SK-MEL-5 (cell line): ENCODE results near the gene MUC2. TPM values are rescaled to one million over a fixed set of nuclear protein-coding genes. Genes with fewer than 3 reads are reported as not detected.

Experiments used
- DNase-seq: peaks from one replicate; pipeline ENCODE4 v3.0.0-alpha.2; 2016; ENCODE audit warnings: low read depth, low spot score
- in situ Hi-C: cut with HindIII; loops from 2 replicates; pipeline ENCODE4 v1.10.0; 2016; ENCODE audit warnings: low sequenced_read_pairs, high pct_unique_total_duplicates, low pct_unique_long_range_greater_than_20kb
- total RNA-seq: library from RNA; depleted of rRNA; stranded (reverse); fragments of >200 nt; shearing (Covaris generic); gene quantifications from 2 replicates; pipeline ENCODE4 v1.2.3, GENCODE V29; 2014; rRNA removed

Gene MUC2
- total RNA-seq, 1 experiment from 2014 or later: not detected

- in situ Hi-C loops: no loop called here
- DNase-seq: no peak
These were observed 46.1 kb downstream of the MUC2 start for GRCh38 chr11:1120532-1121330.

- no peak for DNase-seq
- in situ Hi-C loops: no loop called here
These were observed 46.7 kb downstream of the MUC2 start for GRCh38 chr11:1121331-1121812.

GRCh38 chr11:1121813-1122663 lies 47.4 kb downstream of the MUC2 start:
- in situ Hi-C loops: no loop called here
- no peak for DNase-seq

DNA sequence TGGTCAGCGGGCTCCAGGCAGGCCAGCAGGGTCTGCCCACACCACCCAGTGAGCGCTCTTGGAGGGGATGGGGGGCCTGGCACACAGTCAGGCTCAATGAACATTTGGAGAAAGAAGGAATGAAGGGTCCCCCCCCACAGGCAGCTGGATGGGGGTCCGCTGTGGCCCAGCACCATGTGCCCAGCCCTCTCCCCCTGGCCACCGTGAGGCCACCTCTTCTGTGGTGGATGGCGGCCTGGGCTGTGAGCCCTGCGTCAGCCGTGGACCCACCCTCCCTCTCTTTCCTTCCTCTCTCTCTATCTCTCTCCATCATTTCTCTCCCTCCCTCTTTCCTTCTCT lies 48.0 kb downstream of the MUC2 start:
- in situ Hi-C loops: no loop called here
- DNase-seq: no peak

- no peak for DNase-seq
- in situ Hi-C loops: no loop called here
These were observed 49.3 kb downstream of the MUC2 start for GRCh38 chr11:1123970-1124369.

Other genes starting within 250 kb of the MUC2 start
- gene CRACR2B, start 247.0 kb upstream of the MUC2 start, total RNA-seq: not detected in 2 replicates
- gene CD151, start 241.9 kb upstream of the MUC2 start, total RNA-seq: 228 and 233 TPM in 2 replicates
- 397 and 411 TPM in 2 replicates for gene POLR2L, start 232.3 kb upstream of the MUC2 start, total RNA-seq
- gene TSPAN4, start 232.0 kb upstream of the MUC2 start, total RNA-seq: 150 and 167 TPM in 2 replicates
- 21.8 and 31.0 TPM in 2 replicates for gene CHID1, start 164.1 kb upstream of the MUC2 start, total RNA-seq
- 14.6 and 16.2 TPM in 2 replicates for gene AP2A2, start 149.0 kb upstream of the MUC2 start, total RNA-seq
- not detected in 2 replicates for gene MUC6, start 38.2 kb upstream of the MUC2 start, total RNA-seq
- gene MUC5AC, start 83.1 kb downstream of the MUC2 start, total RNA-seq: not detected in 2 replicates
- gene MUC5B, start 148.2 kb downstream of the MUC2 start, total RNA-seq: 0.21 and 0.35 TPM in 2 replicates
- gene TOLLIP, start 234.8 kb downstream of the MUC2 start, total RNA-seq: 33.5 and 36.0 TPM in 2 replicates